Spleen (tissue), 11 donors: ENCODE data around the gene CRYM. TPM values are rescaled to one million over a fixed set of nuclear protein-coding genes. Genes with fewer than 3 reads are reported as not detected.
A peak's percentile ranks its signal among the peaks of the same experiment; 100 is the strongest.

ENCODE experiments used
- DNase-seq: peaks from one replicate; pipeline ENCODE4 v3.0.0-alpha.2; 2020
- H3K27ac ChIP-seq, 8 donors: fragments of 200-600 bp; sonication (generic) in 7 of 8; 1 replicate in 4 of 8; 2 replicates in 4 of 8; pipeline versions ENCODE4 v1.5.0 to v1.8.0; 2016 to 2021; ENCODE audit warnings: inconsistent platforms in 4 of 8, mild to moderate bottlenecking in 4 of 8, moderate library complexity in 1 of 8
- H3K27me3 ChIP-seq, 7 donors: fragments of 200-600 bp; sonication (generic) in 6 of 7; replicated peaks in 1 of 7; 1 replicate in 4 of 7; 2 replicates in 3 of 7; pipeline versions ENCODE4 v1.5.0 to v1.8.0; 2016 to 2021; ENCODE audit warnings: inconsistent platforms in 3 of 7, mild to moderate bottlenecking in 1 of 7
- H3K36me3 ChIP-seq, 6 donors: fragments of 200-600 bp; sonication (generic) in 5 of 6; 1 replicate in 4 of 6; 2 replicates in 2 of 6; pipeline versions ENCODE4 v1.5.0 to v1.8.0; 2016 to 2021; ENCODE audit warnings: inconsistent platforms in 2 of 6
- H3K4me1 ChIP-seq, 6 donors: fragments of 200-600 bp; sonication (generic) in 5 of 6; 1 replicate in 3 of 6; 2 replicates in 3 of 6; pipeline versions ENCODE4 v1.5.0 to v1.8.0; 2016 to 2021; ENCODE audit warnings: inconsistent platforms in 3 of 6
- H3K4me3 ChIP-seq, 8 donors: fragments of 200-600 bp; sonication (generic) in 7 of 8; 1 replicate in 4 of 8; 2 replicates in 4 of 8; pipeline versions ENCODE4 v1.5.0 to v1.8.0; 2016 to 2021; ENCODE audit warnings: inconsistent platforms in 4 of 8, mild to moderate bottlenecking in 4 of 8, moderate library complexity in 2 of 8
- H3K9me3 ChIP-seq, 8 donors: fragments of 200-600 bp; sonication (generic) in 7 of 8; 1 replicate in 4 of 8; 2 replicates in 4 of 8; pipeline versions ENCODE4 v1.5.0 to v1.8.0; 2016 to 2021; ENCODE audit warnings: inconsistent platforms in 4 of 8
- POLR2A ChIP-seq, 3 donors: fragments of 450-650 bp; IDR thresholded peaks; one replicate each; pipeline ENCODE4 v1.5.1; 2017; ENCODE audit warnings: antibody characterized with exemption in 3 of 3, mild to moderate bottlenecking in 1 of 3
- POLR2AphosphoS5 ChIP-seq, 3 donors: sonication (generic); formaldehyde crosslinking; IDR thresholded peaks; one replicate each; pipeline ENCODE4 v1.5.1; 2017; ENCODE audit warnings: antibody characterized with exemption in 3 of 3
- WGBS, 5 donors: extraction: QIAGEN DNeasy Blood & Tissue Kit in 3 of 5; methylation state at CpG; one replicate each; pipeline versions ENCODE4 v1.1.5 to v1.1.7; 2013 to 2018; 5-methylcytosine and 5-hydroxymethylcytosine counted together
- intact Hi-C: fragments of 100-400 bp; cut with DNase I; formaldehyde crosslinking; loops from one replicate; pipeline ENCODE4 v1.15.0; 2023; ENCODE audit warnings: low total_unique reads
- polyA plus RNA-seq, 3 donors: library from polyadenylated mRNA; stranded (reverse); fragments of 200-250 nt; gene quantifications; one replicate each; pipeline ENCODE4 v1.2.1, GENCODE V29; 2013
- total RNA-seq, 7 donors: library from RNA; depleted of rRNA in 3 of 7; stranded (reverse); fragments of >200 nt in 3 of 7; fragmentation: NEBNext Ultra II Directional in 4 of 7; extraction: Animal tissue kit (Norgen Biotek cat#: 25700) in 4 of 7; gene quantifications; one replicate each; pipeline versions ENCODE4 v1.1.0 to v1.2.1, GENCODE V29; 2016 to 2021
- TF ChIP-seq, protein P1 (sequence below), 11 experiments: fragments of 200-600 bp in 7 of 11; fragments of 450-650 bp in 4 of 11; sonication (generic) in 4 of 11; IDR thresholded peaks in 8 of 11; conservative IDR thresholded peaks in 3 of 11; 1 replicate in 7 of 11; 2 replicates in 4 of 11; pipeline versions ENCODE4 v1.4.0 to v1.8.0; 2016 to 2021; ENCODE audit warnings: antibody characterized with exemption in 11 of 11, inconsistent platforms in 4 of 11, mild to moderate bottlenecking in 1 of 11
- donor health status: healthy with polysubstance abuse.
- donor health status: DM: no; HTN: no; CAD: no; lungs with moderate emphysema.
- donor health status: DM: no; HTN: no; CAD: no.
- donor health status: Bipolar disorder and iron deficiency.
- donor health status: healthy.
- donor health status: DM: no; HTN: no; CAD: no.
- donor health status: DM: yes; HTN: yes; CAD: no.

The CRYM gene
- total and polyA plus RNA-seq, 10 donors = 0.22 to 1.5 (median 0.50) TPM; not detected in 3

GRCh38 chr16:21283521-21284289 is 5.6 kb upstream of the CRYM start:
- Histone ChIP-seq H3K9me3 (peaks cover 0 to 7% (median under 1%) of the 10 kb centered on the region in 8 donors), H3K4me1 (peaks cover 4 to 13% (median 10%) of the 10 kb centered on the region in 6 donors), H3K27me3 (peaks cover 0 to 78% (median 31%) of the 10 kb centered on the region in 7 donors), H3K36me3 (no peaks in the 10 kb centered on the region), H3K27ac (no peak overlapping the region), H3K4me3 (peak overlapping the region; percentile 6 to 62 (median 23))
- peak; percentile 76 for DNase-seq
- WGBS, 5 donors = 3 to 4% (median 3%) methylated on average over 40 to 67 of the region's 67 CpGs
- intact Hi-C loops = no loop called here
- TF ChIP-seq POLR2AphosphoS5 (IDR thresholded peaks at IDR 0.05) = peak in 2 of 3 donors; percentile 10 to 40
- TF ChIP-seq POLR2A (IDR thresholded peaks at IDR 0.05) = no peak
- TF ChIP-seq, protein P1, sequence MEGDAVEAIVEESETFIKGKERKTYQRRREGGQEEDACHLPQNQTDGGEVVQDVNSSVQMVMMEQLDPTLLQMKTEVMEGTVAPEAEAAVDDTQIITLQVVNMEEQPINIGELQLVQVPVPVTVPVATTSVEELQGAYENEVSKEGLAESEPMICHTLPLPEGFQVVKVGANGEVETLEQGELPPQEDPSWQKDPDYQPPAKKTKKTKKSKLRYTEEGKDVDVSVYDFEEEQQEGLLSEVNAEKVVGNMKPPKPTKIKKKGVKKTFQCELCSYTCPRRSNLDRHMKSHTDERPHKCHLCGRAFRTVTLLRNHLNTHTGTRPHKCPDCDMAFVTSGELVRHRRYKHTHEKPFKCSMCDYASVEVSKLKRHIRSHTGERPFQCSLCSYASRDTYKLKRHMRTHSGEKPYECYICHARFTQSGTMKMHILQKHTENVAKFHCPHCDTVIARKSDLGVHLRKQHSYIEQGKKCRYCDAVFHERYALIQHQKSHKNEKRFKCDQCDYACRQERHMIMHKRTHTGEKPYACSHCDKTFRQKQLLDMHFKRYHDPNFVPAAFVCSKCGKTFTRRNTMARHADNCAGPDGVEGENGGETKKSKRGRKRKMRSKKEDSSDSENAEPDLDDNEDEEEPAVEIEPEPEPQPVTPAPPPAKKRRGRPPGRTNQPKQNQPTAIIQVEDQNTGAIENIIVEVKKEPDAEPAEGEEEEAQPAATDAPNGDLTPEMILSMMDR (IDR thresholded peaks at IDR 0.05 in 8 of 11, conservative IDR thresholded peaks at IDR 0.05 in 3 of 11) = peak in 7 of 11 experiments; percentile 13 to 58 (median 37)

- Histone ChIP-seq H3K27me3 (peaks cover 0 to 86% (median 45%) of the 10 kb centered on the region in 7 donors), H3K4me3 (no peak overlapping the region), H3K36me3 (no peaks in the 10 kb centered on the region), H3K4me1 (peaks cover 10 to 29% (median 20%) of the 10 kb centered on the region in 6 donors), H3K27ac (no peak overlapping the region), H3K9me3 (peaks cover 0 to 5% (median 0%) of the 10 kb centered on the region in 8 donors)
- TF ChIP-seq POLR2AphosphoS5 (IDR thresholded peaks at IDR 0.05) (no peak), POLR2A (IDR thresholded peaks at IDR 0.05) (no peak)
- TF ChIP-seq, protein P1 (IDR thresholded peaks at IDR 0.05 in 8 of 11, conservative IDR thresholded peaks at IDR 0.05 in 3 of 11) = no peak
- DNase-seq = no peak
- intact Hi-C loops = no loop called here
- WGBS, 5 donors = 81 to 91% (median 83%) methylated on average over 7 of the region's 7 CpGs
Measured at GRCh38 chr16:21281698-21282389, 3.8 kb upstream of the CRYM start.

GRCh38 chr16:21279501-21279900 is 1.4 kb upstream of the CRYM start:
- Histone ChIP-seq H3K27ac (no peak overlapping the region), H3K4me1 (peaks cover 10 to 36% (median 20%) of the 10 kb centered on the region in 6 donors), H3K9me3 (peaks cover 0 to 5% (median 0%) of the 10 kb centered on the region in 8 donors), H3K36me3 (no peaks in the 10 kb centered on the region), H3K4me3 (no peak overlapping the region), H3K27me3 (peaks cover 0 to 86% (median 38%) of the 10 kb centered on the region in 7 donors)
- TF ChIP-seq POLR2A (IDR thresholded peaks at IDR 0.05) (no peak), POLR2AphosphoS5 (IDR thresholded peaks at IDR 0.05) (no peak)
- TF ChIP-seq, protein P1 (IDR thresholded peaks at IDR 0.05 in 8 of 11, conservative IDR thresholded peaks at IDR 0.05 in 3 of 11) = no peak
- no peak for DNase-seq
- WGBS, 5 donors = 68 to 86% (median 85%) methylated on average over 2 of the region's 2 CpGs
- intact Hi-C loops = no loop called here
